HEK293 (cell line): ENCODE measurements around the gene GLTPD2.
A peak's percentile ranks its signal among the peaks of the same experiment; 100 is the strongest.

ENCODE experiments used
- BCL11A ChIP-seq: fragments of 450-650 bp; formaldehyde crosslinking; IDR thresholded peaks from 2 replicates; pipeline ENCODE4 v1.5.1; 2016; ENCODE audit warnings: low read depth, missing biosample characterization, missing genetic modification characterization
- EGR2 ChIP-seq: fragments of 450-650 bp; formaldehyde crosslinking; IDR thresholded peaks from 2 replicates; pipeline ENCODE4 v1.5.1; 2016; ENCODE audit warnings: low read depth, missing biosample characterization, missing genetic modification characterization
- SCRT1 ChIP-seq: fragments of 450-650 bp; formaldehyde crosslinking; IDR thresholded peaks from 2 replicates; pipeline ENCODE4 v1.5.1; 2016; ENCODE audit warnings: missing biosample characterization, missing genetic modification characterization, borderline replicate concordance
- SP2 ChIP-seq: fragments of 450-650 bp; formaldehyde crosslinking; IDR thresholded peaks from 2 replicates; pipeline ENCODE4 v1.5.1; 2016; ENCODE audit warnings: missing biosample characterization, missing genetic modification characterization
- ZNF10 ChIP-seq: fragments of 450-650 bp; formaldehyde crosslinking; IDR thresholded peaks from 2 replicates; pipeline ENCODE4 v1.5.1; 2017; ENCODE audit warnings: missing biosample characterization, missing genetic modification characterization
- ZNF138 ChIP-seq: fragments of 450-650 bp; formaldehyde crosslinking; IDR thresholded peaks from 2 replicates; pipeline ENCODE4 v1.5.1; 2016; ENCODE audit warnings: missing biosample characterization, missing genetic modification characterization, borderline replicate concordance
- ZNF157 ChIP-seq: fragments of 450-650 bp; formaldehyde crosslinking; IDR thresholded peaks from 2 replicates; pipeline ENCODE4 v1.5.1; 2016; ENCODE audit warnings: missing biosample characterization, missing genetic modification characterization
- ZNF16 ChIP-seq: fragments of 450-650 bp; formaldehyde crosslinking; IDR thresholded peaks from 2 replicates; pipeline ENCODE4 v1.5.1; 2016; ENCODE audit warnings: low read depth, missing biosample characterization, missing genetic modification characterization
- ZNF211 ChIP-seq: fragments of 450-650 bp; formaldehyde crosslinking; IDR thresholded peaks from 2 replicates; pipeline ENCODE4 v1.5.1; 2016; ENCODE audit warnings: low read depth, missing biosample characterization, missing genetic modification characterization
- ZNF23 ChIP-seq: fragments of 450-650 bp; formaldehyde crosslinking; IDR thresholded peaks from 2 replicates; pipeline ENCODE4 v1.5.1; 2016; ENCODE audit warnings: missing biosample characterization, missing genetic modification characterization, borderline replicate concordance
- ZNF24 ChIP-seq: fragments of 450-650 bp; formaldehyde crosslinking; IDR thresholded peaks from 2 replicates; pipeline ENCODE4 v1.5.1; 2016; ENCODE audit warnings: missing biosample characterization, missing genetic modification characterization
- ZNF394 ChIP-seq: fragments of 450-650 bp; formaldehyde crosslinking; IDR thresholded peaks from 2 replicates; pipeline ENCODE4 v1.5.1; 2016; ENCODE audit warnings: missing biosample characterization, missing genetic modification characterization, mild to moderate bottlenecking, moderate library complexity, borderline replicate concordance
- ZNF585B ChIP-seq: fragments of 450-650 bp; formaldehyde crosslinking; IDR thresholded peaks from 2 replicates; pipeline ENCODE4 v1.5.1; 2016; ENCODE audit warnings: missing biosample characterization, missing genetic modification characterization
- ZNF776 ChIP-seq: fragments of 450-650 bp; formaldehyde crosslinking; IDR thresholded peaks from 2 replicates; pipeline ENCODE4 v1.5.0; 2017; ENCODE audit warnings: missing biosample characterization, missing genetic modification characterization, borderline replicate concordance
- TF ChIP-seq, protein P1 (sequence below): fragments of 450-650 bp; formaldehyde crosslinking; IDR thresholded peaks from 2 replicates; pipeline ENCODE4 v1.5.1; 2016; ENCODE audit warnings: missing biosample characterization, missing genetic modification characterization, borderline replicate concordance
- TF ChIP-seq, protein P2 (sequence below): fragments of 450-650 bp; formaldehyde crosslinking; IDR thresholded peaks from 2 replicates; pipeline ENCODE4 v1.5.1; 2016; ENCODE audit warnings: missing biosample characterization, missing genetic modification characterization
- TF ChIP-seq, protein P3 (sequence below): fragments of 450-650 bp; formaldehyde crosslinking; IDR thresholded peaks from 2 replicates; pipeline ENCODE4 v1.5.1; 2016; ENCODE audit warnings: missing biosample characterization, missing genetic modification characterization
- TF ChIP-seq, protein P4 (sequence below): fragments of 450-650 bp; formaldehyde crosslinking; IDR thresholded peaks from 2 replicates; pipeline ENCODE4 v1.5.1; 2017; ENCODE audit warnings: missing biosample characterization, missing genetic modification characterization
- TF ChIP-seq, protein P5 (sequence below): fragments of 450-650 bp; formaldehyde crosslinking; IDR thresholded peaks from 2 replicates; pipeline ENCODE4 v1.5.1; 2016; ENCODE audit warnings: missing biosample characterization, missing genetic modification characterization
- TF ChIP-seq, protein P6 (sequence below): fragments of 450-650 bp; formaldehyde crosslinking; IDR thresholded peaks from 2 replicates; pipeline ENCODE4 v1.5.1; 2016; ENCODE audit warnings: missing biosample characterization, missing genetic modification characterization

GLTPD2 gene

DNA sequence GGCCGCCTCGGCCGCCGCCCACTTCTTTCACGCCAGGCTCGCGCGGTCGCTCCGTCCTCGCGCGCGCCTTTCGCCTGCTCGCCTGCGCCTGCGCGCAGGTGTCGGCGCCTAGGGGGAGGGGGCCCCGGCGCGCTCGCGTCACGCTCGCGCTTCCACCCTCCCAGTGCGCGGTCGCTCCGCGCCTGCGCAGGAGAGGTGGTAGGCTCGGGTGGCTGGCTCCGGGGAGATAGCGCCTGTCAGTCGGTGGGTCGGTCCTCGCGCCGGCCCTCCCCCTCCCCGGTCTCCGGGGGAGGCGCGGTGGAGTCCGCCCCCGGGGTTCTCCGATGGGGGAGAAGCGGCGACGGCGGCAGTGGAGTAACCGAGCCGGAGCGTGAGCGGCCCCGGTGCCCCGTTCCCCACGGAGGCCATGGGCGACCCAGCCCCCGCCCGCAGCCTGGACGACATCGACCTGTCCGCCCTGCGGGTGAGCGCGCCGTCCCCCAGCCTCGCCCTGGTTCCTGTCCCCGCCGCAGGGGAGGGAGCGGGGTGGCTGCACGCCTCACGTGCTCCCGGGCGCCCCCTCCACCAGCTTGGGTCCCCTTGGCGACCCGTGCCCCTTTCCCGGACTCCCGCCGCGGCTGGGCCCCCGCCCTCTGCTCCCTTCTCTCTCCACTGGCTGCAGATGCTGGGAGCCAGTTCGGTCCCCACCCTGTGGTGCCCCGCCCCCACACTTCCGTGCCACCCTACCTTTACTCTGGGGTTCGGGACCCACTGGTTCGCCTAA, 44.6 kb downstream of the GLTPD2 start, which contains the start of gene MINK1 (continued):
- TF ChIP-seq, protein P1, sequence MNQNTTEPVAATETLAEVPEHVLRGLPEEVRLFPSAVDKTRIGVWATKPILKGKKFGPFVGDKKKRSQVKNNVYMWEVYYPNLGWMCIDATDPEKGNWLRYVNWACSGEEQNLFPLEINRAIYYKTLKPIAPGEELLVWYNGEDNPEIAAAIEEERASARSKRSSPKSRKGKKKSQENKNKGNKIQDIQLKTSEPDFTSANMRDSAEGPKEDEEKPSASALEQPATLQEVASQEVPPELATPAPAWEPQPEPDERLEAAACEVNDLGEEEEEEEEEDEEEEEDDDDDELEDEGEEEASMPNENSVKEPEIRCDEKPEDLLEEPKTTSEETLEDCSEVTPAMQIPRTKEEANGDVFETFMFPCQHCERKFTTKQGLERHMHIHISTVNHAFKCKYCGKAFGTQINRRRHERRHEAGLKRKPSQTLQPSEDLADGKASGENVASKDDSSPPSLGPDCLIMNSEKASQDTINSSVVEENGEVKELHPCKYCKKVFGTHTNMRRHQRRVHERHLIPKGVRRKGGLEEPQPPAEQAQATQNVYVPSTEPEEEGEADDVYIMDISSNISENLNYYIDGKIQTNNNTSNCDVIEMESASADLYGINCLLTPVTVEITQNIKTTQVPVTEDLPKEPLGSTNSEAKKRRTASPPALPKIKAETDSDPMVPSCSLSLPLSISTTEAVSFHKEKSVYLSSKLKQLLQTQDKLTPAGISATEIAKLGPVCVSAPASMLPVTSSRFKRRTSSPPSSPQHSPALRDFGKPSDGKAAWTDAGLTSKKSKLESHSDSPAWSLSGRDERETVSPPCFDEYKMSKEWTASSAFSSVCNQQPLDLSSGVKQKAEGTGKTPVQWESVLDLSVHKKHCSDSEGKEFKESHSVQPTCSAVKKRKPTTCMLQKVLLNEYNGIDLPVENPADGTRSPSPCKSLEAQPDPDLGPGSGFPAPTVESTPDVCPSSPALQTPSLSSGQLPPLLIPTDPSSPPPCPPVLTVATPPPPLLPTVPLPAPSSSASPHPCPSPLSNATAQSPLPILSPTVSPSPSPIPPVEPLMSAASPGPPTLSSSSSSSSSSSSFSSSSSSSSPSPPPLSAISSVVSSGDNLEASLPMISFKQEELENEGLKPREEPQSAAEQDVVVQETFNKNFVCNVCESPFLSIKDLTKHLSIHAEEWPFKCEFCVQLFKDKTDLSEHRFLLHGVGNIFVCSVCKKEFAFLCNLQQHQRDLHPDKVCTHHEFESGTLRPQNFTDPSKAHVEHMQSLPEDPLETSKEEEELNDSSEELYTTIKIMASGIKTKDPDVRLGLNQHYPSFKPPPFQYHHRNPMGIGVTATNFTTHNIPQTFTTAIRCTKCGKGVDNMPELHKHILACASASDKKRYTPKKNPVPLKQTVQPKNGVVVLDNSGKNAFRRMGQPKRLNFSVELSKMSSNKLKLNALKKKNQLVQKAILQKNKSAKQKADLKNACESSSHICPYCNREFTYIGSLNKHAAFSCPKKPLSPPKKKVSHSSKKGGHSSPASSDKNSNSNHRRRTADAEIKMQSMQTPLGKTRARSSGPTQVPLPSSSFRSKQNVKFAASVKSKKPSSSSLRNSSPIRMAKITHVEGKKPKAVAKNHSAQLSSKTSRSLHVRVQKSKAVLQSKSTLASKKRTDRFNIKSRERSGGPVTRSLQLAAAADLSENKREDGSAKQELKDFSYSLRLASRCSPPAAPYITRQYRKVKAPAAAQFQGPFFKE (tag by site-specific recombination), result no peak
- no peak for TF ChIP-seq ZNF776 (tag by site-specific recombination)
- TF ChIP-seq ZNF138 (tag by site-specific recombination), result no peak
- TF ChIP-seq ZNF23 (tag by site-specific recombination), result no peak
- TF ChIP-seq, protein P2, sequence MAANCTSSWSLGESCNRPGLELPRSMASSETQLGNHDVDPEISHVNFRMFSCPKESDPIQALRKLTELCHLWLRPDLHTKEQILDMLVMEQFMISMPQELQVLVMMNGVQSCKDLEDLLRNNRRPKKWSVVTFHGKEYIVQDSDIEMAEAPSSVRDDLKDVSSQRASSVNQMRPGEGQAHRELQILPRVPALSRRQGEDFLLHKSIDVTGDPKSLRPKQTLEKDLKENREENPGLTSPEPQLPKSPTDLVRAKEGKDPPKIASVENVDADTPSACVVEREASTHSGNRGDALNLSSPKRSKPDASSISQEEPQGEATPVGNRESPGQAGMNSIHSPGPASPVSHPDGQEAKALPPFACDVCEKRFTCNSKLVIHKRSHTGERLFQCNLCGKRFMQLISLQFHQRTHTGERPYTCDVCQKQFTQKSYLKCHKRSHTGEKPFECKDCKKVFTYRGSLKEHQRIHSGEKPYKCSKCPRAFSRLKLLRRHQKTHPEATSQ (tag by site-specific recombination), result no peak; the same call in 1 of the 2 replicates
- 0 out of 2 replicates have a peak, but pooled peaks have one; percentile 19 for TF ChIP-seq BCL11A
- TF ChIP-seq, protein P3, sequence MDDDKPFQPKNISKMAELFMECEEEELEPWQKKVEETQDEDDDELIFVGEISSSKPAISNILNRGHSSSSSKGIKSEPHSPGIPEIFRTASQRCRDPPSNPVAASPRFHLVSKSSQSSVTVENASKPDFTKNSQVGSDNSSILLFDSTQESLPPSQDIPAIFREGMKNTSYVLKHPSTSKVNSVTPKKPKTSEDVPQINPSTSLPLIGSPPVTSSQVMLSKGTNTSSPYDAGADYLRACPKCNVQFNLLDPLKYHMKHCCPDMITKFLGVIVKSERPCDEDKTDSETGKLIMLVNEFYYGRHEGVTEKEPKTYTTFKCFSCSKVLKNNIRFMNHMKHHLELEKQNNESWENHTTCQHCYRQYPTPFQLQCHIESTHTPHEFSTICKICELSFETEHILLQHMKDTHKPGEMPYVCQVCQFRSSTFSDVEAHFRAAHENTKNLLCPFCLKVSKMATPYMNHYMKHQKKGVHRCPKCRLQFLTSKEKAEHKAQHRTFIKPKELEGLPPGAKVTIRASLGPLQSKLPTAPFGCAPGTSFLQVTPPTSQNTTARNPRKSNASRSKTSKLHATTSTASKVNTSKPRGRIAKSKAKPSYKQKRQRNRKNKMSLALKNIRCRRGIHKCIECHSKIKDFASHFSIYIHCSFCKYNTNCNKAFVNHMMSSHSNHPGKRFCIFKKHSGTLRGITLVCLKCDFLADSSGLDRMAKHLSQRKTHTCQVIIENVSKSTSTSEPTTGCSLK (tag by site-specific recombination), result no peak
- TF ChIP-seq ZNF157 (tag by site-specific recombination), result no peak
- no peak for TF ChIP-seq ZNF585B (tag by site-specific recombination)
- no peak for TF ChIP-seq ZNF16 (tag by site-specific recombination)
- TF ChIP-seq SP2 (tag by site-specific recombination), result peak; percentile 72
- peak; percentile 42; the same call in 1 of the 2 replicates for TF ChIP-seq EGR2 (tag by site-specific recombination)
- TF ChIP-seq ZNF211 (tag by site-specific recombination), result no peak
- TF ChIP-seq, protein P4, sequence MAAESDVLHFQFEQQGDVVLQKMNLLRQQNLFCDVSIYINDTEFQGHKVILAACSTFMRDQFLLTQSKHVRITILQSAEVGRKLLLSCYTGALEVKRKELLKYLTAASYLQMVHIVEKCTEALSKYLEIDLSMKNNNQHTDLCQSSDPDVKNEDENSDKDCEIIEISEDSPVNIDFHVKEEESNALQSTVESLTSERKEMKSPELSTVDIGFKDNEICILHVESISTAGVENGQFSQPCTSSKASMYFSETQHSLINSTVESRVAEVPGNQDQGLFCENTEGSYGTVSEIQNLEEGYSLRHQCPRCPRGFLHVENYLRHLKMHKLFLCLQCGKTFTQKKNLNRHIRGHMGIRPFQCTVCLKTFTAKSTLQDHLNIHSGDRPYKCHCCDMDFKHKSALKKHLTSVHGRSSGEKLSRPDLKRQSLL (tag by site-specific recombination), result no peak
- TF ChIP-seq SCRT1 (tag by site-specific recombination), result no peak
- TF ChIP-seq, protein P5, sequence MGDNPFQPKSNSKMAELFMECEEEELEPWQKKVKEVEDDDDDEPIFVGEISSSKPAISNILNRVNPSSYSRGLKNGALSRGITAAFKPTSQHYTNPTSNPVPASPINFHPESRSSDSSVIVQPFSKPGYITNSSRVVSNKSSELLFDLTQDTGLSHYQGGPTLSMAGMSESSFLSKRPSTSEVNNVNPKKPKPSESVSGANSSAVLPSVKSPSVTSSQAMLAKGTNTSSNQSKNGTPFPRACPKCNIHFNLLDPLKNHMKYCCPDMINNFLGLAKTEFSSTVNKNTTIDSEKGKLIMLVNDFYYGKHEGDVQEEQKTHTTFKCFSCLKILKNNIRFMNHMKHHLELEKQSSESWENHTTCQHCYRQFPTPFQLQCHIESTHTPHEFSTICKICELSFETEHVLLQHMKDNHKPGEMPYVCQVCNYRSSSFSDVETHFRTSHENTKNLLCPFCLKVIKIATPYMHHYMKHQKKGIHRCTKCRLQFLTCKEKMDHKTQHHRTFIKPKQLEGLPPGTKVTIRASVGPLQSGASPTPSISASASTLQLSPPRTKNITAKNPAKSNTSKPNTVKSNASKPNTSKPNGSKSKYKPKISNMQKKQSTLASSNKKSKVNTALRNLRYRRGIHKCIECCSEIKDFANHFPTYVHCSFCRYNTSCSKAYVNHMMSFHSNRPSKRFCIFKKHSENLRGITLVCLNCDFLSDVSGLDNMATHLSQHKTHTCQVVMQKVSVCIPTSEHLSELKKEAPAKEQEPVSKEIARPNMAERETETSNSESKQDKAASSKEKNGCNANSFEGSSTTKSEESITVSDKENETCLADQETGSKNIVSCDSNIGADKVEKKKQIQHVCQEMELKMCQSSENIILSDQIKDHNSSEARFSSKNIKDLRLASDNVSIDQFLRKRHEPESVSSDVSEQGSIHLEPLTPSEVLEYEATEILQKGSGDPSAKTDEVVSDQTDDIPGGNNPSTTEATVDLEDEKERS, result no peak
- TF ChIP-seq ZNF394 (tag by site-specific recombination), result 0 out of 2 replicates have a peak, but pooled peaks have one; percentile 27
- TF ChIP-seq ZNF24 (tag by site-specific recombination), result 0 out of 2 replicates have a peak, but pooled peaks have one; percentile 37
- TF ChIP-seq ZNF10 (tag by site-specific recombination), result no peak
- TF ChIP-seq, protein P6, sequence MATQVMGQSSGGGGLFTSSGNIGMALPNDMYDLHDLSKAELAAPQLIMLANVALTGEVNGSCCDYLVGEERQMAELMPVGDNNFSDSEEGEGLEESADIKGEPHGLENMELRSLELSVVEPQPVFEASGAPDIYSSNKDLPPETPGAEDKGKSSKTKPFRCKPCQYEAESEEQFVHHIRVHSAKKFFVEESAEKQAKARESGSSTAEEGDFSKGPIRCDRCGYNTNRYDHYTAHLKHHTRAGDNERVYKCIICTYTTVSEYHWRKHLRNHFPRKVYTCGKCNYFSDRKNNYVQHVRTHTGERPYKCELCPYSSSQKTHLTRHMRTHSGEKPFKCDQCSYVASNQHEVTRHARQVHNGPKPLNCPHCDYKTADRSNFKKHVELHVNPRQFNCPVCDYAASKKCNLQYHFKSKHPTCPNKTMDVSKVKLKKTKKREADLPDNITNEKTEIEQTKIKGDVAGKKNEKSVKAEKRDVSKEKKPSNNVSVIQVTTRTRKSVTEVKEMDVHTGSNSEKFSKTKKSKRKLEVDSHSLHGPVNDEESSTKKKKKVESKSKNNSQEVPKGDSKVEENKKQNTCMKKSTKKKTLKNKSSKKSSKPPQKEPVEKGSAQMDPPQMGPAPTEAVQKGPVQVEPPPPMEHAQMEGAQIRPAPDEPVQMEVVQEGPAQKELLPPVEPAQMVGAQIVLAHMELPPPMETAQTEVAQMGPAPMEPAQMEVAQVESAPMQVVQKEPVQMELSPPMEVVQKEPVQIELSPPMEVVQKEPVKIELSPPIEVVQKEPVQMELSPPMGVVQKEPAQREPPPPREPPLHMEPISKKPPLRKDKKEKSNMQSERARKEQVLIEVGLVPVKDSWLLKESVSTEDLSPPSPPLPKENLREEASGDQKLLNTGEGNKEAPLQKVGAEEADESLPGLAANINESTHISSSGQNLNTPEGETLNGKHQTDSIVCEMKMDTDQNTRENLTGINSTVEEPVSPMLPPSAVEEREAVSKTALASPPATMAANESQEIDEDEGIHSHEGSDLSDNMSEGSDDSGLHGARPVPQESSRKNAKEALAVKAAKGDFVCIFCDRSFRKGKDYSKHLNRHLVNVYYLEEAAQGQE (tag by site-specific recombination), result no peak
